Measurements from ENCODE around the gene BMP7.
"Not testable (repeated sequence)": the region's sequence is repeated elsewhere in the genome, so short reads cannot be mapped to it uniquely, and the experiment has no call there.

The BMP7 gene

DNA sequence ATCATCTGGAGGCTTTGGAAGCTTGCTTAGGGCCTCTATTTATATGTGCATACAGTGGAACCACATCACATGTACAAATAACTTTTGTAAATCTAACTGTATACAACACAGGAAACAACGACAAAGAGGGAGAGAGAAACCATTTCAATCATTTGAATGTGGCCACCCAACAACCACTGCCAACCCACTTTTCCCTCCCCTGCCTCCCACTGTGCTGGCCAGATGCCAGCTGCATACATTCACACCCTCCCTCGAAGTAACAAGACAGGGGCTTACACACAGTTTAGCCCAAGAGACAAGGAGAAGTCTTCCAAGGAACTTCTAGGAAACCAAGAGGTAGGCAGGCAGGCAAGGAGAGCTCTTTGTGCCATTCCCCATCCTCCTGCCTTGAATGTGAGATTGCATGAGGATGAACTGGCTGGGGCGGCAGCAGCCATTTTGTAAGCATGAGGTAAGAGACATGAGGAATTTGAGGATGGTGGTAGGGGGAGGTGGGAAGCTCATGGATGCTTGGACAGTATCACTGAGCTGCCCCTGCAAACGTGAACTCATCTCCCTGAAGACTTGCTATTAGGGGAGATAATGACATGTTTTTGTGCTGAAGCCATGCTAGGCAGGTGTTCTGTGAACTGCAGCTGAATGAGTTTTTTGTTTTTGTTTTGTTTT is 18.2 kb downstream of the BMP7 start:
- DNase-seq = no peak

DNA sequence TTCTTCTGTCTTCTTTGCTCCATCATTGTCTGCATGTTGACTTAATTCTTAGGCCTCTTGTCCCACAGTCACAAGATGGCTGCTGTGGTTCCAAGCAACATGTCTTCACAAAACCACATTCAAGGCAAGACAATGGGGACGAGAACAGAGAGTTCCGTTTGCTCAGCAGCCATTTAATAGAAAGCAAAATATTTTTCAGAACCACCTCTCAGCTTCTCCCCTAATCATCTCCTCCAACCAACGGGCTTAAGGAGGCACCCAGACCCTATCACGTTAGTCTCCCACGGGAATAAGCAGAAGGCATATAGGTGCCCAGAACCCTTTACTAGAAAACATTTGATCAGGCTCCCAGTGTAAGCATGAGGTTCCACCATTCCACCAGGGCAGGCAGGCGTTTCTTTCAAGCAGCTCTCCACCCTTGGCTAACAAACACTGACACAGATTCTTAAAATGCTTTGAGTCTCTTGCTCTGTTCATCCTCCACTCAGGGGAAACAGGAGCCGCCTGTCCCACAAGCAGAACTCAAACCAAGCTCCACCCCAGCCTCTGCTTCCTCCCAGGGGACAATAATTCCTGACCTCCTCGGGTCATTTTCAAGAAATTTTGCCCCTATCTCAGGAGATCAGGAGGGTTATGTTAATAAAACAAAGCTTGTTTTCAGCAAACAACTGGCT is 19.0 kb downstream of the BMP7 start:
- DNase-seq = no peak

DNA sequence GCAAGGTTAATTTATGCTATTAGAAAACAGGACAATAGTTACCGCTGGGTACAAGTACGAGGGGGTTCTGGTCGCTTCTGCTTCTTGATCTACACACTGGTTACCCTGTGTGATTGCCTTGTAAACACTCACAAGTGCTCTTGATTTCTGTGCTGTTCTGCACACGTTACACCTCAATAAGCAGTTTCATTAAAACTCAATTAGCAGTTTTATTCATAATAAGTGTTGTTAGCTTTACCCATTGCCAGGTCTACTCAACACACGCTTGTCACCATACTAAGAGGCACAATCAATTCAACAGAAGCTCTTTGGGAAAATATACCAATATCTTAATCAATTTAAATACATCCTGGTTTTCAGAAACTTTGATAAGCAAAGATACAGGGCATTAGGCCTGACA is 20.4 kb downstream of the BMP7 start:
- DNase-seq = no peak

DNA sequence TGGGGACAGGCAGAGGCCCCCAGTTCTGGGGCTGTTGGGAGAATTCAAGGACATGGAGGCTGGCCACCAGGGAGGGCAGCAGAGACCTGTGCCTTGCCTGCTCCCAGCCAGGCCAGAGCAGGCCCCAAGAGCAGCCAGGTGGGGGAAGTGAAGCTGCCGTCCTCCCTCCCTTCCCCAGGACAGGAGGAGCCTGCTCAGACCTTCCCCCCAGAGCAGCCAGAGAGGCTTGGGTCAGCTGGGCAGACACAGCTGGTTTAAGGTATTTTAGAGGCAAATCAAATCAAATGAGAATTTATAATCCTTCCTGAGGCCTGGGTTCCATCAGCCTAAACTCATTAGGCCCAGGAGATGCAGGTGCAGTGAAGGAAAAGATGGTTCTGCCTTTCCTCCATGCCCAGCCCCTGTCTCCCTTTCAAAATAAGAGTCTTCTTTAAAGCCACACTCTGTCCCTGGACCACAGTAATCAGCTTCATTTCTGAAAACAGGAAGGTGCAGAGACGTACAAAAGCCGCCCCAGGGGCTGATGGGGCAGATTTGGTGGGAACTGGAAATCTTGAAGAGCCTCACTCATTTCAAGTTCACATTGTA is 21.7 kb downstream of the BMP7 start:
- no peak for DNase-seq

DNA sequence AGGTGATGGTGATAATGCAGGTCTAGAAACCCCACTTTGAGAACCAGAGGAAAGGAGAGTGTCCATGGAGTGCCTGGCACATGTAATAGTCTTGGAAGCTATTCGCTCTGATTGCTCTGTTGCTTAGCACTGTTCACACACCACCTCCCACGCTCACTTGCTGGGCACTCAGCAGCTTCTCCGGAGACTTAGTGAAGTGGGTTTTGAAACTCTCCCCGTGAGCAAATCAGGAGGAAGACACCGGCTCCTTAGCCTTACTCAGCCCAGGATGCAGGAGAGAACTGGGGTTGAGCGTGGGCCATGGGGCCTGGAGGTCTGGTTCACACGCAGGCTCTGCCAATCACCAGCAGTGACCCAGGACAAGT is 22.2 kb downstream of the BMP7 start:
- DNase-seq = no peak

DNA sequence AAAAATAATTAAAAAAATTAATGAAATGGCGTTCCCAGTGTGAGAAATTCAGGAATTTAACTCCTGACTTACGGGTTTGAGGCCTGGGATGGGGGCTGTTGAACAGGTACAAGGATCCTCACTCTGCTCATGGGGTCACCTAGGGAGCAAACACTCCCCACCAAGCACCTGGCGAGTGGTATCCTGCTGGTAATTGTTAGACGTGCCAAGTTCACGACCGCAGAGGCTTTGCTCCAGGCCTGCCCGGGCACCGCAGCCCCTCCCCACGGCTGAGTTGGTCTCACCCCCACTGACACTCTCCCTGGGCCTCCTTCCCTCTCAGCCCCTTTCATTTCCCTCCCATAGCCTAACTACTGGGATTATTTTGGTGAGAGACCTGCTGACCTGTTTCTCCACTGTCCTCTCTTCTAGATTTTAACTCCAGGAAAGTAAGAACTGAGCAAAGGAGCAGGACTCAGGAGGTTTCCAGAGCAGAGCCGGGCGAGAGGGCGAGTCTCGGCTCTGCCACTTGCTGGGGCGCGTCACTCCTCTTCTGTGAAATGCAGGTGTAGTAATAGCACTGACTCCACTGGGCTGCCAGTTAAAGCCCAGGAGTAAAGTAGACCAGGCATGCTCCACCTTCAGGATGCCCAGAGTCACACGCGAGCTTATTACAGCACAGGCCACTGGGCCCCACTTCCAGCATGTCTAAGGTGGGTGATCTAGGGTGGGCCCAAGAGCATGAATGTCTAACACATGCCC is 22.8 kb downstream of the BMP7 start:
- DNase-seq = no peak

DNA sequence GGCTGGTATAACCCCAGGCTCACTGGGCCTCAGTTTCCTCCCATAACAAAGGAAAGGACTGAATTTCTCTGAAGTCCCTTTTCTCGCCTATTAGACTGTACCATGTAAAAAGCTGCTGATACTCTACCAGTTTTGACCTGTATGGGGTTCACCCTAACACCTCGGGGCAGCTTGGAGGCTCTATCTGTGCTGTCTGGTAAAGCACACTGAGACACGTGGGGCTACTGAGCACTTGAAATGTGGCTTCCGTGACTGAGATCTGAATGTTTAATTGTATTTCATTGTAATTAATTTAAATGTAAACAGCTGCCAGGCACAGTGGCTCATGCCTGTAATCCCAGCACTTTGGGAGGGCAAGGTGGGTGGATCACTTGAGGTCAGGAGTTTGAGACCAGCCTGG is 24.0 kb downstream of the BMP7 start:
- DNase-seq = no peak

DNA sequence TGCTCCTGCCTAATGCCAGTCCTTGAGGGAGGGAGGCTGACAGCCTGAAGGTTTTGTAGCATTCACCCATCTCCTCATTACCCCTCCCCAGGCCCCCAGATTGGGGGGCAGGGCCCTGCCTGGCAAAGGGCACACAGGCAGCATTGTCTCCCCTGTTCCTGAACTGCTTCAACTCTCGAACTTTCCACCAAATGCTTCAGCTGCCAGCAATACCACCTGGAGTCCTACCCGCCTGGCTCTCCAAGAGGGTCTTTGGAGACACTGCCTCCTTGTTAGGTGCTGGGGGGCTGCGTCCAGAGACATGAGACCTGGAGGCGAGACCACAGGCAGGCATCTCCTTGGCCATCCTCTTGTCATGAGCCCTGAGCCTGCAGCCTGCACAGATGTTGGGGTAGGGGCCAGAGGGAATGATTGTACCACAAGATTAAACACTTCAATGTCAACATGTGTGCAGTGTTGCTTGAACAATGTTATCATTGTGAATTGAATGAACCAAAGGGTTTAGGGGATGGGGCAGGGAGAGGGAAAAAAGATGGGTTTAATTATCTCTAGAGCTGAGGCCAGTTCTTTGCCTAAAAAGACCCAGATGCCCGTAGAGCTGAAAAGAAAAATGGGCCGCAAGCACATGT is 25.0 kb downstream of the BMP7 start:
- no peak for DNase-seq

DNA sequence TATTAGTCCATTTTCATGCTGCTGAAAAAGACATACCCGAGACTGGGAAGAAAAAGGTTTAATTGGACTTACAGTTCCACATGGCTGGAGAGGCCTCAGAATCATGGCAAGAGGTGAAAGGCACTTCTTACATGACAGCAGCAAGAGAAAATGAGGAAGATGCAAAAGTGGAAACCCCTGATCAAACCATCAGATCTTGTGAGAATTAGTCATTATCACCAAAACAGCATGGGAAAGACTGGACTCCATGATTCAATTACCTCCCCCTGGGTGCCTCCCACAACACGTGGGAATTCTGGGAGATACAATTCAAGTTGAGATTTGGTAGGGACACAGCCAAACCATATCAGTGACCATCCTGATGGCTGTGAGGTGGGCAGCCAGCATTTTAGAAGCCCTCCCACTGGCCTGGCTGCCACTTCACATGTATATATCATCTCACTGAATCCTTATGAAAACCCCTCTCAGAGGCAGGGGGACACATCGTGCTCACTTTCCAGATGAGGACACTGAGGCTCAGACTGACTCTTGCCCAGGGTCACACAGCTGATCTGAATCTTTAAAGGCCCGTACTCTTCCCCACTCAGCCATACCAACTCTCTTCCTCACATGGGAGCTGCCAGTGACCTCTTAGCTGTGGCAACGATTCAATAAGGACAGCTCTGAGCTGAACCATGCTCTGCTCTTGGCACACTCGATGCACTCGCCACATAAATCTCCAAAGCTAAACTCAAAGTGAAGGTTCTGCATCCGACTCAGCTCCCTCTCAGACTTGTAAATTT is 25.7 kb downstream of the BMP7 start:
- DNase-seq = no peak

DNA sequence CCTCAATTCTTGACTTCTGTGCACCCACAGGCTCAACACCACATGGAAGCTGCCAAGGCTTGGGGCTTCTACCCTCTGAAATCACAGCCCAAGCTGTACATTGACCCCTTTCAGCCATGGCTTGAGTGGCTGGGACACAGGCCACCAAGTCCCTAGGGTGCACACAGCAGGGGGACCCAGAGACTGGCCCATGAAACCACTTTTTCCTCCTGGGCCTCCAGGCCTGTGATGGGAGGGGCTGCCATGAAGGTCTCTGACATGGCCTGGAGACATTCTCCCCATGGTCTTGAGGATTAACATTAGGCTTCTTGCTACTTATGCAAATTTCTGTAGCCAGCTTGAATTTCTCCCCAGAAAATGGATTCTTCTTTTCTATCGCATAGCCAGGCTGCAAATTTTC is 26.7 kb downstream of the BMP7 start:
- not testable (repeated sequence) for DNase-seq

DNA sequence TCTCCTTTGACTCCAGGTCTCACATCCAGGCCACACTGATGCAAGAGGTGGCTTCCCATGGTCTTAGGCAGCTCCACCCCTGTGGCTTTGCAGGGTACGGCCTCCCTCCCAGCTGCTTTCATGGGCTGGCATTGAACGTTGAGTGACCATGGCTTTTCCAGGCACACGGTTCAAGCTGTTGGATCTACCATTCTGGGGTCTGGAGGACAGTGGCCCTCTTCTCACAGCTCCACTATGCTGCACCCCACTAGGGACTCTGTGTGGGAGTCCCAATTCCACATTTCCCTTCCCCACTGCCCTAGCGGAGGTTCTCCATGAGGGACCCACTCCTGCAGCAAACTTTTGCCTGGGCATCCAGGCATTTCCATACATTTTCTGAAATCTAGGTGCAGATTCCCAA is 27.1 kb downstream of the BMP7 start:
- DNase-seq = not testable (repeated sequence)

DNA sequence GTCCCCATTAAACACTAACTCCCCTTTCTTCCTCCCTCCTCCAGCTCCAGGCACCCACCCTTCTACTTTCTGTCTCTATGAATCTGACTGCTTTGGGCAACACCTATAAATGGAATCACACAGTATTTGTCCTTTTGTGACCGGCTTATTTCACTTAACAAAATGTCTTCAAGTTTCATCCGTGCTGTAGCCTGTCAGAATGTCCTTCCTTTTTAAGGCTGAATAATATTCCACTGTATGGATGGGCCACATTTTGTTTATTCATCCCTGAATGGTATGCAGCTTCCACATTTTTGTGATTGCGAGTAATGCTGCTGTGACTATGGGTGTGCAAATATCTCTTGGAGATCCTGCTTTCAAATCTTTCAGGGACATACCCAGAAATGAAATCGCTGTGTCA is 28.4 kb downstream of the BMP7 start:
- no peak for DNase-seq

DNA sequence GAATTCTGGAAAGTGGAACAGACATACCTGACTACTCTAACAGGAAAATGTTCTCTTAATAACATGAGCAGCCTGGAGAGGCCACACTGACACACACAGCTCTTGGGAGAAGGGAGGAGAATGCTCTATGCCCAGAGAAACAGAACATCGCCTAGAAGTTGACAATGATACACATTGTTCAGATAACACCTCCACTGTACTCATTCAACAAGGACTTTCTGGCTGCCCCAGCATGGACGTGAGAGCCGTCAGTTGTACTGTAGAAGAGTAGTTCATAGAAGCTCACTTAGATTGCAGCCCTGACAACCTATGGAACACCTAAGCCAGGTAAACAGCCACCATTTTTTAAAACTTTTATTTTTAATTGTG is 28.9 kb downstream of the BMP7 start:
- no peak for DNase-seq

DNA sequence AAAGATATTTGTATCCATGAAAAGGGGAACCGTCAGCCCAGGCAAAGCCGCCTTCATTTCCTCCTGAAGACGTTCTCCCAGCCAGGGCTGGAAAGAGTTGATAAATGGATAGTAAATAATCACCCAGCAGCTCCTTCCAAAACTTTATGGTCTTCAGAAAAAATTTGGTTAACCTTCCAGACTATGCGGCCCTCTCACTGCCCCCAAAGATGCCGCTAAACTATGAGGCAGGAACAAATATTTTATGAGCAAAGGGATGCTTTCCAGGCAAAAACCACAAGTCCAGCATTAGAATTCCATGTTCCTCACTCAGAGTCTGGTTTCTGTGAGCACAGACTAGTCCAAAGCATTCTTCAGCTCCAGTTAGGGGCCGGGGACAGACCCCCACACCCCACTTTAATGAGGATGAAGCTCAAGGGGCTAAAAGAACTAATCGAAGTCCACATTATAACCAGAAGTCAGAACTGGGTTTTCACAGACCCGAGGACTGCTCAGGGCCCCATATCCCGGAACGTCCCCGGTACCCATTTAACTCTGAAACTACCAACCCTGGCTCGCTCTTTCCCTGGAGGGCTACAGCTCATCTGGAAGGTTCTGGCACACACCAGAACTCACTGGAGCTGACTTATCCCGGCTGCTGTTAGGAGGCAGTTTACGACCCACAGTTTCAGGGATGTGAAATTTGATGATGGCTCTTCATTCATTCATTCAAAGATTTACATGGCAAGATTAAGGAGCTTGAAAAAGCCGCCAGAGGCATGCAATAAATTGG is 29.4 kb downstream of the BMP7 start:
- DNase-seq = no peak

DNA sequence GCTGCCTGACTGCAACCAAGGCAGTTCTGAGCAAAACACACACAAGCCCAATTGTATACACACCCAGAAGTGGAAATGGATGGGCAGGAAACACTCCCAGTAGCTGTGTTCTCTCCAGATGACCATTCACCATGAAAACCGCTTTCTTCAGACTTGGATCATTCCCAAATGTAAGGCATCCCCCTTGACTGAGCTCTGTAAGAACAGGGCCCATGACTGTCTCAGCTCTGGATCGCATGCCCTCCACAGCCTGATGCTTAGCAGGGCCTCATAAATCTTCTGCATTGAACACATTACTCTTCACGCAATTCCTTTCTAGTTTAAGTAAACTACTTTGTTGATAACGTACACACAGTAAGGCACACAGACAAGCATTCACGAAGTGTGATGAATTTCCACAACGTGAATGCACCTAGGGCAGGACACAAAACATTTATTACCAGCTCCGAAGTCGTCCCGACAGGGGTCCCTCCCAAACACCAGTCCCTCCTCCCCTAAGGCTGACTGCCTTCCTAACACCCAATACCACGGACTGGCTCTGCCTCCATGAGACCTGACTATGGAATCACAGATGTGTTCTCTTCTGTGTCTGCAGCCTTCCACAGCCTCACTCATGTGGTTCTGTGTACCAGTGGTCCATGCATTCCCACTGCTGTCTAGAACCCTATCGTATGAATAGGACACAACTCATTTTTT is 31.7 kb downstream of the BMP7 start:
- DNase-seq = no peak

DNA sequence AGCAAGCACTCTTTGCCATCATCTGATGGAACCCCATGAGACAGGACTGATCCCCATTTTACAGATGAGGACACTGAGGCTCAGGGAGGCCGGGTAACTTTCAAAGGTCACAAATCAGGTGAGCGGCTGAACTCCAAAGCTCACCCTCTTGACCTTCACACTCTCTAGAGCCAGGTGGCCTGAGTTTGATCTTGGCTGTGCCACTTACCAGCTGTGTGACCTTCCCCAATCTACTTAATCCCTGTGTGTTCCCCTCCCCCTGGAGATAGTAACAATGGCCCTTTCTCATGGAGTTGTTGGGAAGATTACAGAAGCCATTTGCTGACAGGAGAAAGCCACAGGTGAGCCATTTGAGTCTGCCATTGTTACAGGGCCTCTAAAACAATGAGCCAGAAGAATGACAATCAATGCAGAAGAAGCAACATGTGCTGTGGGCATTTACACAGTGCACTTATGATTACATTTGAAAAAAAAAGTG is 34.5 kb downstream of the BMP7 start:
- no peak for DNase-seq

DNA sequence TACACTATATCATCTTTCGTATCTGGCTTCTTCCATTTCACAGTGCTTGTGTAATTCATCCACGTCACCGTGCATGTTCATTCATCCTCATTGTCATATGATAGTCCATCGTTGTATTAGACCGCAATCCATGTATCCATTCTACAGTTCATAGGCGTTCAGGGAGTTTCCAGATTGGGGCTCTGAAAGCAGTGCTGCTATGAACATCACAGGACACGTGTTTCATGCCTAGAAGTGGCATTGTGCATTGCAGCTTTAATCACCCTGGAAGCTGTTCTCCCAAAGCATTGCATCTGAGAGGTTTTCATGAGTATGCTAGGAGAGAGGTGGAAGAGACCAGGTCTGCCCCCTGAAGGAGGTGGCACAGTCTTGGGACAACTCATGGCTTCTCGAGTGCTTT is 35.3 kb downstream of the BMP7 start:
- no peak for DNase-seq

DNA sequence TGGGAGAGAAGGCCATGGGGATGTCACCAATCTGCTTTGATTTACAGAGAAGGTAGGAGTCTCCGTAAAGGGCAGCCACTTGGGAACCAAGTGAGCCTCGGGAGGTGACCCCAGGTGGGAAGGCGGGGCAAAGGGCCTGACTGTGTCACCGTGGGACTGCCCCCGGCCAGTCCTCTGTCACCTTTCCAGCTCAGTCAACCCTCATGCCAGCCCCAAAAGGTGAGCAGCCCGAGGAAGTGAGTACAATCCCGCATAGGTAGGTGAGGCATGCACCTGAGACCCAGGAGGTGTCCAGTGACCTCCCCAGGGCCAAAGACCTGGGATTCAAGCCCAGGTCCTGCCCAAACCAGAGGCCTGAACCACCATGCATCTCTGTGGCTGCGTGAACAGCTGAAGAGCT is 36.2 kb downstream of the BMP7 start:
- DNase-seq = no peak

DNA sequence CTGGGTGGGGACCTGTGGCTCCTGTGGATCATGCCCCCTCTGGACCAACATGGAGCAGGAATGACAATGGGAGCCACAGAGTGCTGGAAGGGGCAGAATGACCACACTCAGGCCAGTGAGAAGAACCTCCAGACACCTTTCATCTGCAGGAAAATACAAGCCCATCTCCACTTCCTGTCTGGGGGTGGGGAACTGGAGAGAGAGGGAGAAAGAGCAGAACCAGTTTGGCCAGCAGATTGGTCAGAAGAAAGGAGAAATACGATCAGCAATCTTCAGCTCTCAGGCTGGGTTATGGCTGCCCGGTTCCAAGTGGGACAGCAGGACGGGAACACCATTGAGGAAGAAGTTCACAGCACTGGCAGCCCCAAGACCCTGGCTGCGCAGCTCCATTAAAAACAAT is 37.0 kb downstream of the BMP7 start:
- DNase-seq = no peak

DNA sequence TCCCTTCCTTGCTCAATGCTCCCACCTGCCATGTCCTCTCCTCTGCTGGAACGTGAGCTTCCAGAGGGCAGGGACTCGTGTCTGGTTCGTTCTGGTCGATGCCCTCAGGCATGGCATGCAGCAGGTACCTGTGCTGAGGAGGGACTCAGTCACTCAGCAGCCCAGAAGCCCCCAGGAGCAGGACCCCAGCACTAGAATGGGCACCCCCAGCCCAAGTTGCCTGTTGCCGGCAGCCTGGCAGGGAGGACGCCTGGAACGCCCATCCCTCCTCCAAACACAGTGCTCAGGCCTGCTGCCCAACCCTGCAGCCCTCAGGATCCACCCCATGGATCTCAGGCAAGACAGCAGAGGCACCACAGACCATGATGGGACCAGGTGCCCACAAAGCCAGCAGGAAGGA is 40.6 kb downstream of the BMP7 start:
- no peak for DNase-seq

DNA sequence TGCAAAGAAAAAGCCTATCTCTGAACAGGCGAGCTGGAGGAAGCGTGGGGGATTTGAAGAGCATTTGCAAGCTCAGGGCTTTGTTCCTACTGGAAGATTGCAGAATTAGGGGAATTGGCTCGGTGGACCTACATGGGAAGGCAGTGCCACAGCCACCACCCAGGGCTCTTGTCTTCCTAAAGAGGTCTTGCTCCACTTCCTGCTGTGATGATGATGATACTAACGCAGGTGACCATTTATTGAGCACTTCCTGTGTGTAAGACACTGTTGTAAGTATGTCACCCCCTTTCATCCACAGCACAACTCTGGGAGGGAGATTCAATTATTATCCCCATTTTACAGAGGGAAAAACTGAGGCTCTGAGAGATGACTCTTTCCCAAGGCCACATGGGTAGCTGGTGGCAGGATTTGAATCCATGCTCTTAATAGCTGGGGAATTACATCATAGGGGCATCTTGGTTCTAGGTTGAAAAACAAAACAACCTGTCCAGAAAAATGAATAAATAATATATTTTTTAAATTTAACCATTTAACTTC is 41.2 kb downstream of the BMP7 start:
- no peak for DNase-seq

Data from CD4-positive, alpha-beta T cell treated with Interleukin-4 for 1 hour (primary cell).